B cell (primary cell): ENCODE measurements around the gene MLXIPL. TPM values are rescaled to one million over a fixed set of nuclear protein-coding genes. Genes with fewer than 3 reads are reported as not detected.

Source experiments
- ATAC-seq: fragments of 200-7000 bp; cut with Tn5 transposase; one replicate; pipeline ENCODE4 v1.10.0; 2021; ENCODE audit warnings: low read depth, mild to moderate bottlenecking, moderate number of reproducible peaks, moderate library complexity
- CTCF ChIA-PET: fragments of 350-600 bp; sonication (Branson Sonifier 250); formaldehyde crosslinking; loops from one replicate; lab custom pipeline; 2021; ENCODE audit warnings: antibody characterized with exemption, inconsistent platforms; lab: Charles Lee
- POLR2A ChIA-PET: fragments of 350-600 bp; sonication (Branson Sonifier 250); formaldehyde crosslinking; loops from one replicate; lab custom pipeline; 2021; ENCODE audit warnings: antibody characterized with exemption; lab: Charles Lee
- DNase-seq: peaks from one replicate; pipeline ENCODE4 v3.0.0; 2013
- H2AFZ ChIP-seq: 2 replicates; pipeline ENCODE4 v1.6.1; 2012; ENCODE audit warnings: mild to moderate bottlenecking, low read depth, low read length; ENCODE audit not compliant: insufficient read depth, poor library complexity, severe bottlenecking
- H3K27ac ChIP-seq, 2 donors: 1 replicate in 1 of 2; 2 replicates in 1 of 2; pipeline ENCODE4 v1.5.1; 2012 to 2013; ENCODE audit warnings: low read length in 2 of 2, mild to moderate bottlenecking in 2 of 2, moderate library complexity in 1 of 2
- H3K27me3 ChIP-seq, 4 experiments: fragments of 200-600 bp in 1 of 4; sonication (generic) in 1 of 4; replicated peaks in 1 of 4; 1 replicate in 2 of 4; 2 replicates in 2 of 4; pipeline versions ENCODE4 v1.6.1 to v1.7.0; 2013 to 2016; ENCODE audit warnings: low read length in 3 of 4, mild to moderate bottlenecking in 2 of 4, mixed read lengths in 1 of 4, moderate library complexity in 1 of 4; ENCODE audit not compliant: insufficient read depth in 4 of 4, control insufficient read depth in 3 of 4; ENCODE audit errors: control extremely low read depth in 1 of 4
- H3K36me3 ChIP-seq, 2 experiments: replicated peaks in 1 of 2; 1 replicate in 1 of 2; 2 replicates in 1 of 2; pipeline versions ENCODE4 v1.6.1 to v1.7.1; 2013; ENCODE audit warnings: low read length in 1 of 2; ENCODE audit not compliant: insufficient read depth in 2 of 2, control insufficient read depth in 1 of 2; ENCODE audit errors: control extremely low read depth in 1 of 2, extremely low read depth in 1 of 2
- H3K4me1 ChIP-seq, 2 donors: fragments of 200-600 bp in 1 of 2; sonication (generic) in 1 of 2; 1 replicate in 1 of 2; 2 replicates in 1 of 2; pipeline versions ENCODE4 v1.5.1 to v1.6.1; 2013 to 2017; ENCODE audit warnings: low read length in 2 of 2; ENCODE audit not compliant: control insufficient read depth in 2 of 2, insufficient read depth in 2 of 2
- H3K4me2 ChIP-seq: replicated peaks from 2 replicates; pipeline ENCODE3; 2012; ENCODE audit warnings: mild to moderate bottlenecking, low read depth, low read length; ENCODE audit not compliant: poor library complexity, severe bottlenecking
- H3K4me3 ChIP-seq, 5 experiments: fragments of 200-600 bp in 1 of 5; sonication (generic) in 1 of 5; 1 replicate in 3 of 5; 2 replicates in 2 of 5; pipeline versions ENCODE4 v1.5.1 to v1.7.0; 2011 to 2016; ENCODE audit warnings: low read length in 4 of 5, mild to moderate bottlenecking in 4 of 5, low read depth in 2 of 5, control low read depth in 1 of 5, moderate library complexity in 1 of 5; ENCODE audit not compliant: insufficient read depth in 1 of 5; ENCODE audit errors: control extremely low read depth in 1 of 5, extremely low read depth in 1 of 5
- H3K79me2 ChIP-seq: fragments of 200-600 bp; sonication (generic); one replicate; pipeline ENCODE4 v1.6.0; 2016; ENCODE audit warnings: low read length; ENCODE audit not compliant: control insufficient read depth, insufficient read depth
- H3K9ac ChIP-seq: fragments of 200-600 bp; sonication (generic); 2 replicates; pipeline ENCODE4 v1.6.1; 2017; ENCODE audit warnings: mild to moderate bottlenecking, low read length, moderate library complexity
- H3K9me3 ChIP-seq, 3 donors: one replicate each; pipeline versions ENCODE4 v1.6.1 to v1.7.1; 2013; ENCODE audit warnings: low read length in 2 of 3; ENCODE audit not compliant: control insufficient read depth in 2 of 3, insufficient read depth in 1 of 3; ENCODE audit errors: control extremely low read depth in 1 of 3
- H4K20me1 ChIP-seq: 2 replicates; pipeline ENCODE4 v1.6.0; 2012; ENCODE audit warnings: mild to moderate bottlenecking, low read length; ENCODE audit not compliant: insufficient read depth, control insufficient read depth, poor library complexity, severe bottlenecking
- H3K27ac Mint-ChIP-seq: one replicate; pipeline ENCODE4 v1.8.0; 2021; ENCODE audit warnings: mixed read lengths
- H3K27me3 Mint-ChIP-seq: one replicate; pipeline ENCODE4 v1.8.0; 2021; ENCODE audit warnings: mixed read lengths
- H3K4me1 Mint-ChIP-seq: one replicate; pipeline ENCODE4 v1.8.0; 2021; ENCODE audit warnings: mixed read lengths
- H3K4me3 Mint-ChIP-seq: one replicate; pipeline ENCODE4 v1.8.0; 2021; ENCODE audit warnings: mixed read lengths
- H3K9me3 Mint-ChIP-seq: one replicate; pipeline ENCODE4 v1.8.0; 2022; ENCODE audit warnings: mixed read lengths; ENCODE audit not compliant: insufficient read depth
- CTCF ChIP-seq: fragments of 200-600 bp; IDR thresholded peaks from one replicate; pipeline ENCODE4 v1.8.0; 2022; ENCODE audit warnings: antibody characterized with exemption, mild to moderate bottlenecking
- EZH2 ChIP-seq: IDR thresholded peaks from 2 replicates; pipeline ENCODE4 v1.6.1; 2012; ENCODE audit warnings: borderline replicate concordance, low read depth, mild to moderate bottlenecking, moderate library complexity, low read length; ENCODE audit not compliant: insufficient read depth, poor library complexity, severe bottlenecking
- WGBS: methylation state at CpG from one replicate; pipeline ENCODE4 v1.1.5; 2013; ENCODE audit warnings: missing lambda C conversion rate; ENCODE audit not compliant: insufficient coverage; 5-methylcytosine and 5-hydroxymethylcytosine counted together
- intact Hi-C: fragments of 100-400 bp; cut with micrococcal nuclease; formaldehyde crosslinking; loops from one replicate; pipeline ENCODE4 v1.10.0; 2022
- polyA plus RNA-seq: library from polyadenylated mRNA; depleted of rRNA; stranded (reverse); fragments of >200 nt; gene quantifications from 2 replicates; pipeline ENCODE4 v1.2.3, GENCODE V29; 2012
- total RNA-seq, 2 donors: library from RNA; stranded (reverse); fragments of 120-200 nt in 1 of 2; gene quantifications; 1 replicate in 1 of 2; 2 replicates in 1 of 2; pipeline versions ENCODE4 v1.2.3 to v1.2.4, GENCODE V29; 2013 to 2022

MLXIPL gene
- total and polyA plus RNA-seq, 2 donors (not counting 1 experiment from before 2014, with no cell fraction given), result not detected

- Mint-ChIP-seq H3K9me3 (no peaks in the 10 kb centered on the region), H3K27ac (no peak overlapping the region), H3K4me3 (no peak overlapping the region), H3K27me3 (peaks cover 27% of the 10 kb centered on the region), H3K4me1 (no peaks in the 10 kb centered on the region)
- ChIA-PET POLR2A (no interaction called here), CTCF (interaction anchor here (0.6 to 7.7 kb wide), 5 partner anchors 17 to 252 kb away, joined by 3 to 93 read pairs (median 18); no protein-coding TSS in a partner anchor)
- no peak overlapping the region for H2AFZ ChIP-seq
- DNase-seq, result no peak
- H3K9me3 ChIP-seq, result peaks cover 0 to 8% (median 0%) of the 10 kb centered on the region in 3 donors
- peaks cover 8% of the 10 kb centered on the region in 2 donors for H3K4me1 ChIP-seq
- H3K79me2 ChIP-seq, result no peaks in the 10 kb centered on the region
- WGBS, result 81% methylated on average over 17 of the region's 22 CpGs
- no peak overlapping the region for H3K4me3 ChIP-seq
- H3K36me3 ChIP-seq, result no peaks in the 10 kb centered on the region
- ATAC-seq, result no peak
- H3K27ac ChIP-seq, result no peak overlapping the region
- H3K27me3 ChIP-seq, result peaks cover 0 to 22% (median 5%) of the 10 kb centered on the region in 4 experiments
- intact Hi-C loops, result no loop called here
- TF ChIP-seq CTCF, result no peak
- TF ChIP-seq EZH2, result no peak
- no peak overlapping the region for H3K9ac ChIP-seq
- H4K20me1 ChIP-seq, result no peaks in the 10 kb centered on the region
- H3K4me2 ChIP-seq, result no peak overlapping the region
These were observed 21.3 kb downstream of the MLXIPL start for GRCh38 chr7:73602721-73603651.

- DNase-seq, result no peak
- Histone ChIP-seq H3K4me1 (no peaks in the 10 kb centered on the region), H3K4me2 (no peak overlapping the region), H3K9me3 (peaks cover 0 to 4% (median 0%) of the 10 kb centered on the region in 3 donors), H2AFZ (no peak overlapping the region), H3K27me3 (peaks cover 0 to 16% (median 0%) of the 10 kb centered on the region in 4 experiments), H3K36me3 (no peaks in the 10 kb centered on the region), H3K9ac (no peak overlapping the region), H3K4me3 (no peak overlapping the region), H4K20me1 (no peaks in the 10 kb centered on the region), H3K27ac (no peak overlapping the region), H3K79me2 (no peaks in the 10 kb centered on the region)
- intact Hi-C loops, result no loop called here
- Mint-ChIP-seq H3K4me1 (no peaks in the 10 kb centered on the region), H3K27me3 (peaks cover 29% of the 10 kb centered on the region), H3K27ac (no peak overlapping the region), H3K9me3 (no peaks in the 10 kb centered on the region), H3K4me3 (no peak overlapping the region)
- ChIA-PET POLR2A (interaction anchor here (0.6 kb wide), 1 partner anchor 784 kb away, joined by 3 read pairs; no protein-coding TSS in a partner anchor), CTCF (interaction anchor here (2.2 kb wide), 1 partner anchor 126 kb away, joined by 5 read pairs; no protein-coding TSS in a partner anchor)
- WGBS, result 77% methylated on average over 7 of the region's 7 CpGs
- ATAC-seq, result no peak
- no peak for TF ChIP-seq CTCF
- no peak for TF ChIP-seq EZH2
These were observed 24.4 kb downstream of the MLXIPL start for GRCh38 chr7:73599916-73600315.
